Activated T-cell treated with anti-CD3 and anti-CD28 coated beads, Interleukin-2, amount 50 U/mL, for 4 hours (primary cell): Measurements from ENCODE around the gene SSBP3. TPM values are rescaled to one million over a fixed set of nuclear protein-coding genes. Genes with fewer than 3 reads are reported as not detected.

Experiments used
- ATAC-seq, 2 donors: fragments of 200-7000 bp; cut with Tn5 transposase; one replicate each; pipeline ENCODE4 v1.10.0; 2021
- DNase-seq: peaks from one replicate; pipeline ENCODE4 v3.0.0-alpha.2; 2020
- H3K27me3 Mint-ChIP-seq: one replicate; pipeline ENCODE4 v1.8.0; 2021; ENCODE audit warnings: low read depth, mixed read lengths
- H3K36me3 Mint-ChIP-seq: one replicate; pipeline ENCODE4 v1.8.0; 2022; ENCODE audit warnings: mixed read lengths; ENCODE audit not compliant: insufficient read depth
- H3K4me1 Mint-ChIP-seq: one replicate; pipeline ENCODE4 v1.8.0; 2021; ENCODE audit warnings: low read depth, mixed read lengths
- H3K4me3 Mint-ChIP-seq: one replicate; pipeline ENCODE4 v1.8.0; 2021; ENCODE audit warnings: mild to moderate bottlenecking, moderate library complexity, mixed read lengths
- H3K9me3 Mint-ChIP-seq: one replicate; pipeline ENCODE4 v1.8.0; 2021; ENCODE audit warnings: mixed read lengths
- total RNA-seq, 3 donors: library from RNA; stranded (reverse); gene quantifications; one replicate each; pipeline ENCODE4 v1.2.1, GENCODE V29; 2021

Gene SSBP3
- total RNA-seq, 3 donors from 2014 or later: 36.2 to 39.1 (median 37.5) TPM

- Mint-ChIP-seq H3K4me1 (peaks cover 35% of the 10 kb centered on the region), H3K4me3 (no peak overlapping the region), H3K9me3 (no peaks in the 10 kb centered on the region), H3K27me3 (no peaks in the 10 kb centered on the region), H3K36me3 (peaks cover 4% of the 10 kb centered on the region)
- no peak for DNase-seq
- no peak for ATAC-seq
These were observed 81.7 kb downstream of the SSBP3 start for GRCh38 chr1:54324251-54325140.

DNA sequence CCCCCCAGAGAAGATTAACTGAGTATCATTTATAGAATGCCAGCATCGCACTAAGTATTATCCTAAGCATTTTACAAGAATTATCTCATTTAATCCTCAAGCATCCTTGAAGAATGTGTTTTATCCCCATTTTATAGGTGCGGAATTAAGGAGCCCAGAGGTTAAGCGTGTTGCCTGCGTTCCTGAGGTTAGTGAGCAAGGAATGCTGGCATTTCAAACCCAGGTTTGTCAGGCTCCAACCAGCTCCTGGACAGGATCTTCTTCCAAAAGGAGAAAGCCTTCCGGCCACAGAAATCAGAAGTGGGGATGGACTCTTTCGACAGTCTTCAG is 82.3 kb downstream of the SSBP3 start:
- Mint-ChIP-seq H3K4me1 (peaks cover 34% of the 10 kb centered on the region), H3K4me3 (no peak overlapping the region), H3K9me3 (no peaks in the 10 kb centered on the region), H3K36me3 (peaks cover 4% of the 10 kb centered on the region), H3K27me3 (no peaks in the 10 kb centered on the region)
- ATAC-seq: no peak
- DNase-seq: no peak

DNA sequence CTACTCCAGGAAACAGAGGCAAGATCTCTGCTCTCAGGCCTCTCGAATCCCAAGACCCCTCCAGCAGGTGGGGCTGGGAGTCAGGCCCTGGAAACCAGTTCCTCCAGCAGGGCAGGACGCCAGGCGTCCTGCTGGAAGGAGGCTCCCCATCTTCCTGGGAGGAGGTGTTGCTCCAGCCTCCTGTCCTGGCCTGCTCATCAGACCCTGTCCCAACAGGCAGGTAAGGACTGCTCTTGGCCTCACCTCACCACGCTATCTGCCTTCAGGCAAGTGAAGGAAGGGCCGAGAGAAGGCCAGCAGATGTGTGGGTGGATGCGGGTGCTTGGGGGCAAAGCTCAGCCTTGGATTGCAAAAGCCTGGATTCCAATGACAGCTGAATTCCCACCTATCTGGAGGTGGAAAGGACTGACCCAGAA is 82.9 kb downstream of the SSBP3 start:
- Mint-ChIP-seq H3K4me1 (peaks cover 38% of the 10 kb centered on the region), H3K4me3 (no peak overlapping the region), H3K27me3 (no peaks in the 10 kb centered on the region), H3K36me3 (peaks cover 4% of the 10 kb centered on the region), H3K9me3 (no peaks in the 10 kb centered on the region)
- DNase-seq (no peak), ATAC-seq (no peak)

DNA sequence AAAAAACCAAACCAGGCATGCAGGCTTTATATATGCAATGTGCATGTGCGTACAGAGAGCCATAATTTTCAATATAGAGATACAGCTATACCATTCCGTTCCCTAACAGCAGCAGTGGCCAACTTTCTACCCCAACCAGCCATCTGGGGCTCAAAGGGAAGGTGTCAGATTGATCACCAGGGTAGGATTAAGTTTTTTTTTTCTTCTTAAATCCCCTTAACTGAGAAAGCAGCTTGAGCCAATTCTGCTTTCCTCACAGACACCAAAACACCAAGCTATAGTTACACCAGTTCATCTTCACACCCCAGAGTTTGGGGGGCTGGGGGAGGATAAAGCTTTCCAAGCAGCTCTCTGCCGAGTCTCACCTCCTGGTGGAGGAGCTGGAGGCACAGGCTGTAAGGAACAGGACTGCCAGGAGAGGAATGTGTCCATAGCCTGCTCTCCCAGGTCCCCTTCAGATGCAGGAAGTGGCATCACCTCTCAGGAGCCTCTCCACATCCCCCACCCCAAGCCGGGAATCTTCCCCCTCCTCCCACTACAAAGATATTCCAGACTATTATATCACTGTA is 87.9 kb downstream of the SSBP3 start:
- Mint-ChIP-seq H3K4me1 (peaks cover 32% of the 10 kb centered on the region), H3K27me3 (no peaks in the 10 kb centered on the region), H3K4me3 (no peak overlapping the region), H3K36me3 (peaks cover 4% of the 10 kb centered on the region), H3K9me3 (no peaks in the 10 kb centered on the region)
- DNase-seq: no peak
- no peak for ATAC-seq

GRCh38 chr1:54317084-54317483 is 89.1 kb downstream of the SSBP3 start:
- DNase-seq: no peak
- no peaks in the 10 kb centered on the region for H3K9me3 Mint-ChIP-seq
- H3K36me3 Mint-ChIP-seq: peaks cover 4% of the 10 kb centered on the region
- ATAC-seq: no peak
- no peak overlapping the region for H3K4me3 Mint-ChIP-seq
- H3K4me1 Mint-ChIP-seq: peaks cover 41% of the 10 kb centered on the region
- H3K27me3 Mint-ChIP-seq: no peaks in the 10 kb centered on the region

GRCh38 chr1:54315099-54315498 is 91.1 kb downstream of the SSBP3 start:
- DNase-seq (no peak), ATAC-seq (no peak)
- H3K4me3 Mint-ChIP-seq: no peak overlapping the region
- H3K27me3 Mint-ChIP-seq: no peaks in the 10 kb centered on the region
- no peaks in the 10 kb centered on the region for H3K36me3 Mint-ChIP-seq
- H3K4me1 Mint-ChIP-seq: peaks cover 50% of the 10 kb centered on the region
- H3K9me3 Mint-ChIP-seq: no peaks in the 10 kb centered on the region

DNA sequence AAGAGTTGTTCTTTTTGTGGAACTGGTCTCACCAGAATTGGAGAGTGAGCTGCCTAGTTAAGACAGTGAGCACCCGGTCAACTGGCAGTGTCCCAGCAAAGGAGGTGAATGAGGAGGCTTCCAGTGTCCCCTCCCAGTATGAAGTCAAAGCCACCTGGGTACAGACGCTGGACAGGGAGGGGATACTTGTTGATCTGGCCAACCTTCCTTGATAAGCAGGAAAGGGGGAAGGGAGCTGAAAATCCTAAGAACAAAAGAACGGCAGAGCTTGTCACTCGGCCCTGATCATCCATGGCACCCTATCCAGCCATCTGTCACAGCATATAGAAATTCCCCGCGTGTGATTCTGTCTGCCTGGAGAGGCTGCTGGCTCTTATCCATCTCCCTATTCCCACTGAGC is 91.5 kb downstream of the SSBP3 start:
- no peaks in the 10 kb centered on the region for H3K27me3 Mint-ChIP-seq

GRCh38 chr1:54312796-54313316 is 93.3 kb downstream of the SSBP3 start:
- H3K9me3 Mint-ChIP-seq: no peaks in the 10 kb centered on the region
- H3K4me3 Mint-ChIP-seq: no peak overlapping the region
- H3K36me3 Mint-ChIP-seq: no peaks in the 10 kb centered on the region
- DNase-seq: no peak
- ATAC-seq: no peak
- H3K27me3 Mint-ChIP-seq: no peaks in the 10 kb centered on the region
- peaks cover 55% of the 10 kb centered on the region for H3K4me1 Mint-ChIP-seq

More for the DNA sequence above, 91.5 kb downstream of the SSBP3 start:
- DNase-seq: no peak
- Mint-ChIP-seq H3K9me3 (no peaks in the 10 kb centered on the region), H3K4me3 (no peak overlapping the region), H3K36me3 (no peaks in the 10 kb centered on the region), H3K4me1 (peaks cover 55% of the 10 kb centered on the region)
- ATAC-seq: no peak

- H3K4me3 Mint-ChIP-seq: no peak overlapping the region
- peak in 1 of 2 donors; percentile 19 for ATAC-seq
- no peaks in the 10 kb centered on the region for H3K36me3 Mint-ChIP-seq
These were observed 94.7 kb downstream of the SSBP3 start for GRCh38 chr1:54311506-54311905.

DNA sequence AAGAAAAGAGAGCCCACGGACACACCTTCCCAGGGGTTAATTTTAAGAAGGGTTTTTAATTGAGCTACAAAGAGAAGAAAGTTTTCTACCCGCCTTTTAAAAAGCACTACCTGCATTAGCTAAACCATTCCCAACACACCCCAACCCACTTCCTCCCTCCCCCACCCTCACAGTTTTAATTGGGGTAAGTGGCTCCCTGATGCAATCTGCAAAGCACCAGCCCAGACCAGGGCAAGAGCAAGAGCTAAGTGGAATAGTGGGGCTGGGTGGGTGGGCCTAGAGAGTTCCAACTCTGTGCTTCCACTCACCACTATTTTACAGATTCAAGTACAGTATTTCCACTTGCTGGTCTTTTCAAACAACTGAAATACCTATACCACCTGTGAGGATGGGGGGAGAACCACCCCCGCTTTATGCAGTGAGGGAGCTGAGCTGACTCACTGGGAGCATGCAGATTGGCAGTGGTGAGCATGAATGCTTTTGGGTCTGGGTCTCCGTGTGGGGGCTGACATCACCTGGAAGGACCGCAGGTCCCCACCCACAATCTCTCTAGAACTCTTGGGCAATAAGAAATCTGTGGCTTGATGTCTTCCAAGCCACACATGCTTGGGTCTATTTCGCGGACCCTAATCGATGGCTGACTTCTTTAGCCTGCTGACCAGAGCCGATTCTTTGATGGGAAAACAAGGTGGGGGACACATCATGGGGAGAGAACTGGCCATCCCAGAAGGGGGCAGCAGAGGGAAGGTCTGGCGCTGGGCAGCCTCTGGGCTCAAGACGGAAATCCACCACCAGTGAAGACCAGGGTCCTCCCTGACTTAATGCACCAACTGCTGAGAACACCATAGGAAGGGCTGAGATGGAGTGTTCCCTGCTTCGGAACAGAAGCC is 95.5 kb downstream of the SSBP3 start:
- Mint-ChIP-seq H3K9me3 (no peaks in the 10 kb centered on the region), H3K4me3 (no peak overlapping the region), H3K4me1 (peaks cover 62% of the 10 kb centered on the region), H3K27me3 (no peaks in the 10 kb centered on the region), H3K36me3 (no peaks in the 10 kb centered on the region)
- peak; percentile 50 to 64 for ATAC-seq
- DNase-seq: peak; percentile 35

More at GRCh38 chr1:54311506-54311905, 94.7 kb downstream of the SSBP3 start:
- H3K9me3 Mint-ChIP-seq: no peaks in the 10 kb centered on the region
- no peak for DNase-seq
- peaks cover 59% of the 10 kb centered on the region for H3K4me1 Mint-ChIP-seq
- no peaks in the 10 kb centered on the region for H3K27me3 Mint-ChIP-seq

DNA sequence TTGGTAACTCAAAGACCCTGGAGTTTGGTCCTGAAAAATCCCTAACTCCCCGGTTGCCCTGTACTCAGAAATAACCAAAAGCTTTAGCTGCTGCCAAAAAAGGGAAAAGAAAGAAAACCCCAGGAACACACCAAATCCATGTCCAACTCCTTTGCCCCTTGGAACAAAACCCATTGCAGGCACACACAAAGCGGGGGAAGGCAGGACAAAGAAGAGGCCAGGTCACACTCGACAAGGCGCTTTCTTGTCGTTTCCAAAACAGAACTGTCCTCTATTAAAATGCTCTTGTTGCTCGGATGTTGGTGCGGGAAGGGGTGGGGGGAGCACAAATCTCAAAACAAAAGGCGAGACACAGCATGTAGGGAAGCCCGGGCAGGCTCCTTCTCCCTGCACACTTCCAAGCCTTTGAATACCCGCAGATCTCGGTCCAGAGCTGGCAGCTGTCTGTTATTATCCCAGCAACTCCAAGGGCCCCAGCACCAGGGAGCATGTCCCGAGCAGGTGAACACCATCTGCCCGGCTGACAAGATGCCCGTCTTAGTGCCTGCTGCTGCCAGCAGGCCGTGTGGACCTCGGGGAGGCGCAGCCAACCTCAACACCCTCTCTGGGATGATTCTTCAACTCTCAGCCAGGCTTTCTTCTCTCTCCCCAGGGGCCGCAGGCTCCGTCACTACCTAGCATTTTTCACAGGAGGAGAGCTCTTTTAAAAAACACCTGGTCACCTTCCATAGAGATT is 96.4 kb downstream of the SSBP3 start:
- Mint-ChIP-seq H3K9me3 (no peaks in the 10 kb centered on the region), H3K36me3 (no peaks in the 10 kb centered on the region), H3K27me3 (no peaks in the 10 kb centered on the region), H3K4me1 (peaks cover 61% of the 10 kb centered on the region), H3K4me3 (no peak overlapping the region)
- DNase-seq: no peak
- no peak for ATAC-seq

DNA sequence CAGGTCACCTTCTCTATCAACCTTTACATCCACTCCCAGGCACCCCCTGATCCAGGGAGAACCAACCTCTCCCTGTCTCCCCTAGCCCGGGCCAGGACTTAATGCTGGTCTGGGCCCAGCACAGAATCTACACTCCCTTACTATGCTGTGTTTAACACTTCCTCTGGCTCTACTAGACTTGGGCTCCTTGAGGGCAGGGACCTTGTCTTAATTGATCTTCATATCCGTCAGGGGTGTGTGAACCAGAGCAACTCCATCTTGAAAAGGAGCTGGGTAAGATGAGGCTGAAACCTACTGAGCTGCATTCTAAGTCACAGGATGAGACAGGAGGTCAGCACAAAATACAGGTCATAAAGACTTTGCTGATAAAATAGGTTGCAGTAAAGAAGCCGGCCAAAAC is 98.9 kb downstream of the SSBP3 start:
- DNase-seq (no peak), ATAC-seq (no peak)
- Mint-ChIP-seq H3K36me3 (no peaks in the 10 kb centered on the region), H3K4me1 (peaks cover 63% of the 10 kb centered on the region), H3K27me3 (no peaks in the 10 kb centered on the region), H3K9me3 (no peaks in the 10 kb centered on the region), H3K4me3 (no peak overlapping the region)

- Mint-ChIP-seq H3K4me3 (no peak overlapping the region), H3K4me1 (peaks cover 61% of the 10 kb centered on the region), H3K27me3 (no peaks in the 10 kb centered on the region), H3K9me3 (no peaks in the 10 kb centered on the region), H3K36me3 (no peaks in the 10 kb centered on the region)
- ATAC-seq: no peak
- no peak for DNase-seq
These were observed 100.2 kb downstream of the SSBP3 start for GRCh38 chr1:54305906-54306514.
